ENCODE data around the gene PICK1.

The PICK1 gene

DNA sequence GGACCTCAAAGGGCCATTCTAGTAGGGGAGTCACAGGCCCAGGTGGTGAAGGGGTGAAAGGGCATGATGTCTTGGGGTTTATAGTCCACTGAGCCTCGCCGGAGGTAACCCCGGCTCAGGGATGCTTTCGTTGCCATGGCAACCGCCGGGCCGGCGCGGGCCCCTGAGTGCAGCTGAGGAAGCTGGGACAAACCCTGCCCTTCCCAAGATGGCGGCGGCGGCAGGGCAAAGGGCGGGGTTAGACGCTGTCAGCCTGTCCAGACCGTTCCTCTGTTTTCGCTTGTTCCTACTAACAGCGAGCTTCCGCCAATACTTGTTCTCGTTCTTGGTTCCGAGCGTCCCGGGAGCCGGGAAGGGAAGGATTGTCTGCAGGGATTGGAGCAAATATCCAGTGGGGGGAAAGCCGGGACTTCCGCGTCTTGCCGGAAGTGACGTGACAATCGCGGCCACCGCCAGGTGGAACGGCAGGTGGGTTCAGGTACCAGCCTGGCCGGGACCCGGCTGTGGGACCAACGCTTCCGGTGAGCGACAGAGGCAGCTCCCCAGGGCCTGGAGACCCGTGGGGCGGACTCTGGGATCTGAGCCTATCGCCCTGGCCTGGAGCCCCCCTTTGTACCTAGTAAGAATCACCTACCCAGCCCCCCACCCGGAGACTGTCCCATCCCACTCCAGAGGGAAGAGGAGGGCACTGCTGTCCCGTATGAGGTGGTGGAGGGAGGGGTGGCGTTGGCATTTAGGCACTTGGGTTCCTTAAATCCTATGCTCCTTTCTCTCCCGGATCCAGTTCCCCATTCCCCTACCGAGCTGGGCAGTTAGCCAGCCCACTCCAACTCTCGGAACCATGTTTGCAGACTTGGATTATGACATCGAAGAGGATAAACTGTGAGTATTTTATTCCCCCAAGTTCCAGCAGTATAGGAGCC is at the start of gene PICK1:
Gene PICK1, plus strand, starts transcription at position 436 of the 923 bp plus-strand sequence. Its CDS starts 406 bp downstream, at position 842.
- CTCF ChIA-PET, result no interaction called here
- H3K27ac ChIP-seq, result peak within 1 kb of the TSS; percentile 89
- DNase-seq (ENCODE audit: low spot score), result peak; percentile 89
- TF ChIP-seq, protein P1, sequence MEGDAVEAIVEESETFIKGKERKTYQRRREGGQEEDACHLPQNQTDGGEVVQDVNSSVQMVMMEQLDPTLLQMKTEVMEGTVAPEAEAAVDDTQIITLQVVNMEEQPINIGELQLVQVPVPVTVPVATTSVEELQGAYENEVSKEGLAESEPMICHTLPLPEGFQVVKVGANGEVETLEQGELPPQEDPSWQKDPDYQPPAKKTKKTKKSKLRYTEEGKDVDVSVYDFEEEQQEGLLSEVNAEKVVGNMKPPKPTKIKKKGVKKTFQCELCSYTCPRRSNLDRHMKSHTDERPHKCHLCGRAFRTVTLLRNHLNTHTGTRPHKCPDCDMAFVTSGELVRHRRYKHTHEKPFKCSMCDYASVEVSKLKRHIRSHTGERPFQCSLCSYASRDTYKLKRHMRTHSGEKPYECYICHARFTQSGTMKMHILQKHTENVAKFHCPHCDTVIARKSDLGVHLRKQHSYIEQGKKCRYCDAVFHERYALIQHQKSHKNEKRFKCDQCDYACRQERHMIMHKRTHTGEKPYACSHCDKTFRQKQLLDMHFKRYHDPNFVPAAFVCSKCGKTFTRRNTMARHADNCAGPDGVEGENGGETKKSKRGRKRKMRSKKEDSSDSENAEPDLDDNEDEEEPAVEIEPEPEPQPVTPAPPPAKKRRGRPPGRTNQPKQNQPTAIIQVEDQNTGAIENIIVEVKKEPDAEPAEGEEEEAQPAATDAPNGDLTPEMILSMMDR (conservative IDR thresholded peaks at IDR 0.05; ENCODE audit: low read depth), result no peak
- POLR2A ChIA-PET (ENCODE audit: low non-redundant PET), result no interaction called here

DNA sequence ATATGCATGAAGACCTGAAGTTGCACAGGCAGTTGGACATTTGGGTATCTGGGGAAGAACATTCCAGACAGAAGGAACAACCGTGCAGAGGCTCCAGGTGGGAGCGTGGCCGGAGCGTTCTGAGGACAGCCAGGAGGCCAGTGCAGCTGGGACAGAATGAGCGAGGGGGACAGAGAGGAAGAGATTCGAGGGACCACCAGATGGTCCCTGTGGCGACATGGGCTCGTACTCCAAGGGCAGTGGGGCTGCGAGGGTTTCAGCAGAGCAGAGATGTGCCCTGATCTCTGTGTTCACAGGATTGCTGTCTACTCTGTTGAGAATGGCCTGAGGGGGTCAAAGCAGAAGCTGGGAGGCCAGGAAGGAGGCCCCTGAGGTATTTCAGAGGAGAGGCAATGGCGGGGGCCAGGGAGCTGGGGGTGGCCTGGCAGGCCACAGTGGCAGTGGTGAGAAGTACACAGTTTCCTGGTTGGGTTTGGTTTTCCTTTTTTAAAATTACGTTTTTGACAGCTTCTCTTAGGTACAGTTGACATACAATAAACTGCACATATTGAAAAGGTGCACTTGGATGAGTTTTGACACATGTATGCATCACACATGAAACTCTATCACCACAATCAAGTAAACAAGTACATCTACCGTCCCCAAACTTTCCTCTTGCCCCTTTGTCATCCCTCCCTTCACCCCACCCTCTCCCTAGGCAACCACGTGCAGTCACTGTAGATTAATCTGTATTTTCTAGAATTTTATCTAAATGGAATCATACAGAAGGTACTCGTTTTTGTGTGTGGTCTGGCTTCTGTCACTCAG is 48.0 kb upstream of the PICK1 start:
- no peak overlapping the region for H3K27ac ChIP-seq
- DNase-seq (ENCODE audit: low spot score), result no peak
- TF ChIP-seq, protein P1 (conservative IDR thresholded peaks at IDR 0.05; ENCODE audit: low read depth), result no peak
- POLR2A ChIA-PET (ENCODE audit: low non-redundant PET), result no interaction called here
- CTCF ChIA-PET, result no interaction called here

DNA sequence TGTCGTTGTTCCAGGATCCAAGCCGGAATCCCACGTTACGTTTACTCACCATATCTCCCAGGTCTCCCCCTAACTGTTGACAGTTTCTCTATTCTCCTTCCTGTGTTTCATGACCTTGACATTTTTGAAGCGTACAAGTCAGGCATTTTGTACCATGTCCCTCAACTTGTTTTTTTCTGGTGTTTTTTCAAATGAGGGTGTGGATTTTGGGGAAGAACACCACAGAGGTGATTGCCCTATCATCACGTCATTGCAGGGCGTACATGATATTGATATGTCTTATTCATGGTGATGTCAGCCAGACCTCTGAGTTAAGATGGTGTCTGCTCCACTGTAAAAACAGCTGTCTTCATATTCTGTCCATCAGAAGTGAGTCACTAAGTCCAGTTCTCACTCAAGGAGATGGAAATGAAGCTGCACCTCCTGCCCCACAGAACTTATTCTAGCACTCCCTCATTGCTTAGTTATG is 44.6 kb upstream of the PICK1 start:
- POLR2A ChIA-PET (ENCODE audit: low non-redundant PET), result no interaction called here
- no peak overlapping the region for H3K27ac ChIP-seq
- TF ChIP-seq, protein P1 (conservative IDR thresholded peaks at IDR 0.05; ENCODE audit: low read depth), result no peak
- no peak for DNase-seq (ENCODE audit: low spot score)
- CTCF ChIA-PET, result interaction anchor here (0.7 kb wide), 1 partner anchor 500 kb away, joined by 3 read pairs; no protein-coding TSS in a partner anchor

DNA sequence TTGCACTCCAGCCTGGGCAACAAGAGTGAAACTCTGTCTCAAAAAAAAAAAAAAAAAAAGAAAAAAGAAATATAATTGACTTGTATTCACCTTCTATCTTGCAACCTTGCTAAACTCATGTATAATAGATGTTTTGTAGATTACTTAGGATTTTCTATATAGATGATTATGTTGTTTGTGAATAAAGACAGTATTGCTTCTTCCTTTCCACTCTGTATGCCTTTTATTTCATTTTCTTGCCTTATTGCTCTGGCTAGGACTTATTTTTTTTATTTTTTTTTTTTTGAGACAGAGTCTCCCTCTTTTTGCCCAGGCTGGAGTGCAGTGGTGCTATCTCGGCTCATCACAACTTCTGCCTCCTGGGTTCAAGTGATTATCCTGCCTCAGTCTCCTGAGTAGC is 43.1 kb upstream of the PICK1 start:
- no peak overlapping the region for H3K27ac ChIP-seq
- ChIA-PET POLR2A (ENCODE audit: low non-redundant PET) (no interaction called here), CTCF (interaction anchor here (0.7 kb wide), 1 partner anchor 70 kb away, joined by 4 read pairs; no protein-coding TSS in a partner anchor)
- DNase-seq (ENCODE audit: low spot score), result no peak
- TF ChIP-seq, protein P1 (conservative IDR thresholded peaks at IDR 0.05; ENCODE audit: low read depth), result no peak

DNA sequence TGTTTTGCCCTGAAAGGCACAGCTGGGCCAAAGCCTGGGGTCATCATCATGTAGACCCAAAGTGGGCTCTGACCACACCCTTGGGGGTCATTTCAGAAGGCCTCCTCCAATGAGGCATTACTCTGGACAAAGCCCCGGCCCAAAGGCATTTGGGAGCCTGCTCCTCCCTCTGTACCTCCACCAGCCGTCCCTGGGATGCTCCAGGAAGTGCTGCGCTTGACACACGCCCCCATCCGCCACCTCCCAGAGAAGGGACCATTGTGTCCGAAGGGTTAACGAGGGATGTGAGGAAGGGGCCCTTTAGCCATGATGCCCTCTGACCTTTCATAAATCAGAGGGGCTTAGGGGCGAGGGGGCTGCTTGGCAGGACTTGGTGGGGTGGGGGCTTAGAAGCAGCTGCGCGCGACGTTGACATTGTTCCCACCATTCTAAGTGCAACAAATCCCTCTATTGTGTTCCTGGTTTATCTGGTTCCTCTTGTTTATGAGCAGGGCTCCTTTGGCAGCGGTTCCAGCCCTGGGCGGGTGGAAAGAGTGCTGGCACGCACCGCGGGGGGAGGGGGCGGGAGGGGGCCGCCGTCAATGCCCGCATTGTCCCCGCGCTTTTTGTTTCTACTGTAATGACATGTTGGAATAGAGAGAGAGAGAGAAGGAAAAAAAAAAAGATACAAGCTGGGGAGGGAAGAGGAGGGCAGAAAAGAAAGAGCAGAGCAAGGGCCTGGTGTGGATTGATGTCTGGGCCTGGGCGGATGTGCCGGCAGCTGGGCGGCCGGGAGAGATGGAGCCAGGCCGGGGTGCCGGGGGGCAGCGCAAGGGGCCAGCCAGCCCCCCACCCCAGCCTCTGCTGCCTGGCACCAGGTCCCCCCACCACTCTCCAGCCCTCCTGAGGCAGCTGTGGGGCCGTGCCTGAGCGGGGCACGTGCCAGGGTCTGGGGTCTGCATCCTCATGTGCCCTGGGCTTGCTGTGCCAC is 40.7 kb upstream of the PICK1 start:
- POLR2A ChIA-PET (ENCODE audit: low non-redundant PET), result no interaction called here
- TF ChIP-seq, protein P1 (conservative IDR thresholded peaks at IDR 0.05; ENCODE audit: low read depth), result no peak
- no peak overlapping the region for H3K27ac ChIP-seq
- DNase-seq (ENCODE audit: low spot score), result no peak
- CTCF ChIA-PET, result no interaction called here

All from RWPE1 (cell line).